Measurements from ENCODE around the gene PAF1. TPM values are rescaled to one million over a fixed set of nuclear protein-coding genes. Genes with fewer than 3 reads are reported as not detected.

PAF1 gene
- total and polyA plus RNA-seq, 2 of the 13 experiments (the other 11 are each of a cell fraction or from before 2014, with no cell fraction given): 30.2 to 31.1 TPM

DNA sequence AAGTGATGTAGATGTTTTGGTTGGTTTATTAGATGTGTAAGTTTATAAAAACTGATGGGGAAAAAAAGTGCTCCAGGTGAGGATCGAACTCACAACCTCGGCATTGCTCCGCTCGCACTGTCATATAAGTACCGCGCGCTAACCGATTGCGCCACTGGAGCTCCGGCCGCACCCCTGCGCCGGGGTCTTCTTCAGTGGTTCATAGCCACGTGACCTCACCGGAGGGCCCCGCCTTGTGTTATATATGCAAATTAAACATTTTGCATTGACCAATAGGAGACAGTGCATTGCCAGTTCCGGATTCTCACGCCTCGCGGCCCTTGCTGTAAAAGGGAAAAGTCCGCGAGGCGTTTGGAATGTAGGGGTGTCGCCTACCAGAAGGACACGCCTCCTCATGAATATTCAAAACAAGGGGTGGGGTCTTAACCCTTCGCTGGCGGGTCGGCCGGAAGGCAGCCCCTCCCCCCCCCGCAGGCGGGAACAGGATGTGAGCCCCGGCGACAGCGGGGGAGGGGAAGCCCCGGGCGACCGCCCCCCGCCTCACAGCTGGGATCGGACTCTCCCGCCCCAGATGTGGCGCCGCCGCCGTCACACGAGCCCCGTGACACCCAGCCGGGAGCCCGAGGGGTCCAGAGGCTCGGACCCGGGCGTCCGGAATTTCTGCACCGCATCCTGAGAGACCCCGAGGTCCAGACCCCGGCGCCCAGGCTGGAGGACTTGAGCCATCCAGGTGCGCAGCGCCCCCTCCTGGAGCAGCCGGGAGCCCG, 21.4 kb upstream of the PAF1 start, which contains the start of gene PLEKHG2 (continued):
- TF ChIP-seq E2F1 (CRISPR knock-in tag; IDR thresholded peaks at IDR 0.05): peak; percentile 67; the same call in 1 of the 2 replicates
- peak in 1 of 2 experiments; percentile 51; a peak in 1 of 4 replicates for TF ChIP-seq ATF4 (CRISPR knock-in tag; IDR thresholded peaks at IDR 0.05)
- peak; percentile 94 for TF ChIP-seq CEBPB (IDR thresholded peaks at IDR 0.05; ENCODE audit: borderline replicate concordance, low read depth, low read length)
- TF ChIP-seq, protein P1, sequence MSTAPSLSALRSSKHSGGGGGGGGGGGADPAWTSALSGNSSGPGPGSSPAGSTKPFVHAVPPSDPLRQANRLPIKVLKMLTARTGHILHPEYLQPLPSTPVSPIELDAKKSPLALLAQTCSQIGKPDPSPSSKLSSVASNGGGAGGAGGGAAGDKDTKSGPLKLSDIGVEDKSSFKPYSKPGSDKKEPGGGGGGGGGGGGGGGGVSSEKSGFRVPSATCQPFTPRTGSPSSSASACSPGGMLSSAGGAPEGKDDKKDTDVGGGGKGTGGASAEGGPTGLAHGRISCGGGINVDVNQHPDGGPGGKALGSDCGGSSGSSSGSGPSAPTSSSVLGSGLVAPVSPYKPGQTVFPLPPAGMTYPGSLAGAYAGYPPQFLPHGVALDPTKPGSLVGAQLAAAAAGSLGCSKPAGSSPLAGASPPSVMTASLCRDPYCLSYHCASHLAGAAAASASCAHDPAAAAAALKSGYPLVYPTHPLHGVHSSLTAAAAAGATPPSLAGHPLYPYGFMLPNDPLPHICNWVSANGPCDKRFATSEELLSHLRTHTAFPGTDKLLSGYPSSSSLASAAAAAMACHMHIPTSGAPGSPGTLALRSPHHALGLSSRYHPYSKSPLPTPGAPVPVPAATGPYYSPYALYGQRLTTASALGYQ (CRISPR knock-in tag; IDR thresholded peaks at IDR 0.05): no peak
- no peak for TF ChIP-seq CENPT (CRISPR knock-in tag; IDR thresholded peaks at IDR 0.05; ENCODE audit: low read depth)
- no peak for TF ChIP-seq TAF15 (IDR thresholded peaks at IDR 0.05; ENCODE audit: low read depth, low read length, poor library complexity, severe bottlenecking)
- TF ChIP-seq XRCC5 (optimal IDR thresholded peaks at IDR 0.05; ENCODE audit: low read length): no peak
- no peak for TF ChIP-seq ZNF225 (CRISPR knock-in tag; IDR thresholded peaks at IDR 0.05)
- 0 out of 2 replicates have a peak, but pooled peaks have one; percentile 17 for TF ChIP-seq ZNF543 (CRISPR knock-in tag; IDR thresholded peaks at IDR 0.05)
- TF ChIP-seq ZNF556 (CRISPR knock-in tag; IDR thresholded peaks at IDR 0.05; ENCODE audit: borderline replicate concordance): peak; percentile 52; the same call in 1 of the 2 replicates
- no peak for TF ChIP-seq BRD4 (CRISPR knock-in tag; IDR thresholded peaks at IDR 0.05)
- TF ChIP-seq, protein P2, sequence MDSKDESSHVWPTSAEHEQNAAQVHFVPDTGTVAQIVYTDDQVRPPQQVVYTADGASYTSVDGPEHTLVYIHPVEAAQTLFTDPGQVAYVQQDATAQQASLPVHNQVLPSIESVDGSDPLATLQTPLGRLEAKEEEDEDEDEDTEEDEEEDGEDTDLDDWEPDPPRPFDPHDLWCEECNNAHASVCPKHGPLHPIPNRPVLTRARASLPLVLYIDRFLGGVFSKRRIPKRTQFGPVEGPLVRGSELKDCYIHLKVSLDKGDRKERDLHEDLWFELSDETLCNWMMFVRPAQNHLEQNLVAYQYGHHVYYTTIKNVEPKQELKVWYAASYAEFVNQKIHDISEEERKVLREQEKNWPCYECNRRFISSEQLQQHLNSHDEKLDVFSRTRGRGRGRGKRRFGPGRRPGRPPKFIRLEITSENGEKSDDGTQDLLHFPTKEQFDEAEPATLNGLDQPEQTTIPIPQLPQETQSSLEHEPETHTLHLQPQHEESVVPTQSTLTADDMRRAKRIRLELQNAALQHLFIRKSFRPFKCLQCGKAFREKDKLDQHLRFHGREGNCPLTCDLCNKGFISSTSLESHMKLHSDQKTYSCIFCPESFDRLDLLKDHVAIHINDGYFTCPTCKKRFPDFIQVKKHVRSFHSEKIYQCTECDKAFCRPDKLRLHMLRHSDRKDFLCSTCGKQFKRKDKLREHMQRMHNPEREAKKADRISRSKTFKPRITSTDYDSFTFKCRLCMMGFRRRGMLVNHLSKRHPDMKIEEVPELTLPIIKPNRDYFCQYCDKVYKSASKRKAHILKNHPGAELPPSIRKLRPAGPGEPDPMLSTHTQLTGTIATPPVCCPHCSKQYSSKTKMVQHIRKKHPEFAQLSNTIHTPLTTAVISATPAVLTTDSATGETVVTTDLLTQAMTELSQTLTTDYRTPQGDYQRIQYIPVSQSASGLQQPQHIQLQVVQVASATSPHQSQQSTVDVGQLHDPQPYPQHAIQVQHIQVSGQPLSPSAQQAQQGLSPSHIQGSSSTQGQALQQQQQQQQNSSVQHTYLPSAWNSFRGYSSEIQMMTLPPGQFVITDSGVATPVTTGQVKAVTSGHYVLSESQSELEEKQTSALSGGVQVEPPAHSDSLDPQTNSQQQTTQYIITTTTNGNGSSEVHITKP (CRISPR knock-in tag; IDR thresholded peaks at IDR 0.05; ENCODE audit: low read depth): peak; percentile 36; the same call in 1 of the 2 replicates
- TF ChIP-seq FOXA1 (IDR thresholded peaks at IDR 0.05): no peak
- TF ChIP-seq FOXA1 (CRISPR knock-in tag; IDR thresholded peaks at IDR 0.05): no peak
- TF ChIP-seq ATF5 (CRISPR knock-in tag; IDR thresholded peaks at IDR 0.05; ENCODE audit: low read depth): 0 out of 2 replicates have a peak, but pooled peaks have one; percentile 76
- peak; percentile 53; the same call in 1 of the 2 replicates for TF ChIP-seq ZNF501 (CRISPR knock-in tag; IDR thresholded peaks at IDR 0.05)
- TF ChIP-seq ZFP41 (CRISPR knock-in tag; IDR thresholded peaks at IDR 0.05; ENCODE audit: borderline replicate concordance): no peak
- TF ChIP-seq SKI (IDR thresholded peaks at IDR 0.05; ENCODE audit: partially characterized antibody): peak; percentile 42
- peak; percentile 12; the same call in 1 of the 2 replicates for TF ChIP-seq SOX5 (CRISPR knock-in tag; IDR thresholded peaks at IDR 0.05; ENCODE audit: borderline replicate concordance)
- no peak for TF ChIP-seq ATM (IDR thresholded peaks at IDR 0.05; ENCODE audit: borderline replicate concordance)
- TF ChIP-seq MBD4 (IDR thresholded peaks at IDR 0.05; ENCODE audit: borderline replicate concordance, low read length): no peak

Data from HepG2 (cell line).